ENCODE measurements around the gene LCE2A. TPM values are rescaled to one million over a fixed set of nuclear protein-coding genes. Genes with fewer than 3 reads are reported as not detected.

Gene LCE2A
- total and polyA plus RNA-seq, 9 of the 15 experiments (the other 6 are each of a cell fraction or from before 2014, with no cell fraction given) = not detected

DNA sequence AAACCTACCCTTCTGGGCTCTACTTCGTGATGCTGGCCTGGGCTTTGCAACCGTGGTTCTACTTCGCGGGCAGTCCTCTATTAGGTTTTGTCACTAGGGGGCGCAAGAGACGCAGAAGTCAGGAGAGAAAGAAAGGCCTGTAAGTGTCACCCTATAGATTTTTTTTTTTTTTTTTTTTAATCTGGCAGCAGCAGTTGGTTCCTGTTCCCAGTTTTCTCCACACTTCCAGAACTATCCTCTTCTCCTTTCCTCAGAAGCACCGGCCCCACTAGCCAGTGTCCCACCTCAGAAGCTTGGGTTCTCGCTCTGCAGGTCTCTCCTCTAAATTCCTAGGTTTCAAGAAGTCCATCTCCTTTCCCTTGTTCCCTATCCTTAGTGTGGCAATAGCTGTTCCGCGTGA lies 44.0 kb upstream of the LCE2A start (continued):
- TF ChIP-seq, protein P1, sequence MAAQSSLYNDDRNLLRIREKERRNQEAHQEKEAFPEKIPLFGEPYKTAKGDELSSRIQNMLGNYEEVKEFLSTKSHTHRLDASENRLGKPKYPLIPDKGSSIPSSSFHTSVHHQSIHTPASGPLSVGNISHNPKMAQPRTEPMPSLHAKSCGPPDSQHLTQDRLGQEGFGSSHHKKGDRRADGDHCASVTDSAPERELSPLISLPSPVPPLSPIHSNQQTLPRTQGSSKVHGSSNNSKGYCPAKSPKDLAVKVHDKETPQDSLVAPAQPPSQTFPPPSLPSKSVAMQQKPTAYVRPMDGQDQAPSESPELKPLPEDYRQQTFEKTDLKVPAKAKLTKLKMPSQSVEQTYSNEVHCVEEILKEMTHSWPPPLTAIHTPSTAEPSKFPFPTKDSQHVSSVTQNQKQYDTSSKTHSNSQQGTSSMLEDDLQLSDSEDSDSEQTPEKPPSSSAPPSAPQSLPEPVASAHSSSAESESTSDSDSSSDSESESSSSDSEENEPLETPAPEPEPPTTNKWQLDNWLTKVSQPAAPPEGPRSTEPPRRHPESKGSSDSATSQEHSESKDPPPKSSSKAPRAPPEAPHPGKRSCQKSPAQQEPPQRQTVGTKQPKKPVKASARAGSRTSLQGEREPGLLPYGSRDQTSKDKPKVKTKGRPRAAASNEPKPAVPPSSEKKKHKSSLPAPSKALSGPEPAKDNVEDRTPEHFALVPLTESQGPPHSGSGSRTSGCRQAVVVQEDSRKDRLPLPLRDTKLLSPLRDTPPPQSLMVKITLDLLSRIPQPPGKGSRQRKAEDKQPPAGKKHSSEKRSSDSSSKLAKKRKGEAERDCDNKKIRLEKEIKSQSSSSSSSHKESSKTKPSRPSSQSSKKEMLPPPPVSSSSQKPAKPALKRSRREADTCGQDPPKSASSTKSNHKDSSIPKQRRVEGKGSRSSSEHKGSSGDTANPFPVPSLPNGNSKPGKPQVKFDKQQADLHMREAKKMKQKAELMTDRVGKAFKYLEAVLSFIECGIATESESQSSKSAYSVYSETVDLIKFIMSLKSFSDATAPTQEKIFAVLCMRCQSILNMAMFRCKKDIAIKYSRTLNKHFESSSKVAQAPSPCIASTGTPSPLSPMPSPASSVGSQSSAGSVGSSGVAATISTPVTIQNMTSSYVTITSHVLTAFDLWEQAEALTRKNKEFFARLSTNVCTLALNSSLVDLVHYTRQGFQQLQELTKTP (IDR thresholded peaks at IDR 0.05; ENCODE audit: low read depth in 1 of 2, partially characterized antibody in 2 of 2) = no peak
- TF ChIP-seq ZNF143 (CRISPR knock-in tag; IDR thresholded peaks at IDR 0.05) (no peak), PATZ1 (CRISPR knock-in tag; IDR thresholded peaks at IDR 0.05; ENCODE audit: borderline replicate concordance) (no peak), DPF2 (IDR thresholded peaks at IDR 0.05) (no peak), EP300 (IDR thresholded peaks at IDR 0.05; ENCODE audit: low read length) (no peak), ASH1L (IDR thresholded peaks at IDR 0.05; ENCODE audit: borderline replicate concordance, low read depth, partially characterized antibody) (no peak), CBX2 (IDR thresholded peaks at IDR 0.05; ENCODE audit: insufficient read depth, low read length, poor library complexity, severe bottlenecking) (no peak), CBX5 (IDR thresholded peaks at IDR 0.05; ENCODE audit: borderline replicate concordance, low read depth) (no peak), BRD9 (IDR thresholded peaks at IDR 0.05; ENCODE audit: low read depth, partially characterized antibody) (no peak)
- TF ChIP-seq, protein P2, sequence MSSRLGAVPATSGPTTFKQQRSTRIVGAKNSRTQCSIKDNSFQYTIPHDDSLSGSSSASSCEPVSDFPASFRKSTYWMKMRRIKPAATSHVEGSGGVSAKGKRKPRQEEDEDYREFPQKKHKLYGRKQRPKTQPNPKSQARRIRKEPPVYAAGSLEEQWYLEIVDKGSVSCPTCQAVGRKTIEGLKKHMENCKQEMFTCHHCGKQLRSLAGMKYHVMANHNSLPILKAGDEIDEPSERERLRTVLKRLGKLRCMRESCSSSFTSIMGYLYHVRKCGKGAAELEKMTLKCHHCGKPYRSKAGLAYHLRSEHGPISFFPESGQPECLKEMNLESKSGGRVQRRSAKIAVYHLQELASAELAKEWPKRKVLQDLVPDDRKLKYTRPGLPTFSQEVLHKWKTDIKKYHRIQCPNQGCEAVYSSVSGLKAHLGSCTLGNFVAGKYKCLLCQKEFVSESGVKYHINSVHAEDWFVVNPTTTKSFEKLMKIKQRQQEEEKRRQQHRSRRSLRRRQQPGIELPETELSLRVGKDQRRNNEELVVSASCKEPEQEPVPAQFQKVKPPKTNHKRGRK (tag; IDR thresholded peaks at IDR 0.05) = peak; percentile 91
- TF ChIP-seq, protein P3, sequence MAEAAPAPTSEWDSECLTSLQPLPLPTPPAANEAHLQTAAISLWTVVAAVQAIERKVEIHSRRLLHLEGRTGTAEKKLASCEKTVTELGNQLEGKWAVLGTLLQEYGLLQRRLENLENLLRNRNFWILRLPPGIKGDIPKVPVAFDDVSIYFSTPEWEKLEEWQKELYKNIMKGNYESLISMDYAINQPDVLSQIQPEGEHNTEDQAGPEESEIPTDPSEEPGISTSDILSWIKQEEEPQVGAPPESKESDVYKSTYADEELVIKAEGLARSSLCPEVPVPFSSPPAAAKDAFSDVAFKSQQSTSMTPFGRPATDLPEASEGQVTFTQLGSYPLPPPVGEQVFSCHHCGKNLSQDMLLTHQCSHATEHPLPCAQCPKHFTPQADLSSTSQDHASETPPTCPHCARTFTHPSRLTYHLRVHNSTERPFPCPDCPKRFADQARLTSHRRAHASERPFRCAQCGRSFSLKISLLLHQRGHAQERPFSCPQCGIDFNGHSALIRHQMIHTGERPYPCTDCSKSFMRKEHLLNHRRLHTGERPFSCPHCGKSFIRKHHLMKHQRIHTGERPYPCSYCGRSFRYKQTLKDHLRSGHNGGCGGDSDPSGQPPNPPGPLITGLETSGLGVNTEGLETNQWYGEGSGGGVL (CRISPR knock-in tag; IDR thresholded peaks at IDR 0.05) = no peak

Data from K562 (cell line).